ENCODE measurements around the gene PLLP. TPM values are rescaled to one million over a fixed set of nuclear protein-coding genes. Genes with fewer than 3 reads are reported as not detected.
A peak's percentile ranks its signal among the peaks of the same experiment; 100 is the strongest.

Gene PLLP
- total RNA-seq, 1 donor from 2014 or later: 9.3 TPM

DNA sequence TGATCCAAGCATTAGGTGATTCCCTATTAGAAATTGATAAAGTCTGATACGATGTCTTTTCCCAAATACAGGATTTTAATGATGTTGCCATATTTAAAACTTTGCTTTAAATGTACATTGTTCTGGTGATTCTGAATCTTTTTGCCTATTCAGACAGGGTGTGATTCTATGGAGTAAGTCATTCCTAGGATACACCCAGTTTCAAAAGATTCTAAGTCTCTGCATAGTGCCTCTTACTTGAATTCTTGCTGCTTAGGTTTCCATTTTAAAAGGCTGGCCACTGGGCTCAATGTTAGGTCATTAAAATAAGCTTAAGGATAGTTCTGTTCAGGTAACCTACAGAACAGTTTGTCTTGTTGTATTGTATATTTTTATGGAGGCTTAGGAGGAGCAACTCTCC, 61.4 kb downstream of the PLLP start:
- ATAC-seq: no peak

DNA sequence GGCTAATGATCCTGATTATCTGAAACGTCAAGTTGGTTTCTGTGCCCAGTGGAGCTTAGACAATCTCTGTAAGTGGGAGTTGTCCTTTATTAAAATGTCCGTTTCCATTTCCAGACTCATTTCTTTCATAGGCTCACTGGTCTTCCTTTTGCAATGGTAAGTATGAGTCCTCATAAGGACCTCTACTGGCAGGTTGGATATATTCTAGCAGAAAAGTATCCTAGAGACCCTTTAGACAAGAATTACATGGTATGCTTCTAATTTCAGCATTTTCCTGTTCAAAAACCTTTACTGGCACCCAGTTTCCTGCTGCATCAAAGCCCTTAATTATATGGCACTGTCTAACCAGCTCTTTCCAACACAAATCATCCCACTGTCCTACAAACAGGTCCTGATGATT, 67.5 kb downstream of the PLLP start:
- no peak for ATAC-seq

DNA sequence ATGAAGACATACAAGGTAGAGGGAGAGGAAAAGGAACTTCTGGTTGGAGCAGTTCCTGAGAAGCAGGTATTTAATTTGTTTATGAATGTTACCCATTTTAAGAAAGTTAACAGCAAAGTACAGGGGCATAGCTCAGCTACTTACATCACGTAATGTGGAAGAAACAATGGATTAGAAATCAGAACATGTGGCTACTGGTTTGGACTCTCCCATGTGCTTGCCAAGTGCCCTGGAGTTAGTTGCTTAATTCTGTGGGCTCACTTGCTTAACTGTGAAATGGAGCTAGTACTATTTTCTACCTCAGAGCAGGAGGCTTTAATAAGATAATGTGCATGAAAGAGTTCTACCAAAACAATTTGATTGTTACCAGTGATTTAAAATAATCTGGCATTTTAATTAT, 71.0 kb downstream of the PLLP start:
- ATAC-seq: peak; percentile 96

DNA sequence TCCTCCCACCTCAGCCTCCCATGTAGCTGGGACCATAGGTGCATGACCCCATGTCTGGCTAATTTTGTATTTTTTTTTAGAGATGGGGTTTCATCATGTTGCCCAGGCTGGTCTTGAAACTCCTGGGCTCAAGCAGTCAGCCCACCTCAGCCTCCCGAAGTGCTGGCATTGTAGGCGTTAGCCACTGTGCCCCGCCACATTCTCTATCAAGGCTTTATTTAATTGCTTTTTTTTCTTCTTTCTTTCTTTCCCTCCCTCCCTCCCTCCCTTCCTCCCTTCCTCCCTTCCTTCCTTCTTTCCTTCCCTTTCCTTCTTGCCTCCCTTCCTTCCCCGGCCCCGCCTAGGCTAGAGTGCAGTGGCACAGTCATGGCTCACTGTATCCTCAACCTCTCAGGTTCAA, 74.7 kb downstream of the PLLP start:
- ATAC-seq: no peak

DNA sequence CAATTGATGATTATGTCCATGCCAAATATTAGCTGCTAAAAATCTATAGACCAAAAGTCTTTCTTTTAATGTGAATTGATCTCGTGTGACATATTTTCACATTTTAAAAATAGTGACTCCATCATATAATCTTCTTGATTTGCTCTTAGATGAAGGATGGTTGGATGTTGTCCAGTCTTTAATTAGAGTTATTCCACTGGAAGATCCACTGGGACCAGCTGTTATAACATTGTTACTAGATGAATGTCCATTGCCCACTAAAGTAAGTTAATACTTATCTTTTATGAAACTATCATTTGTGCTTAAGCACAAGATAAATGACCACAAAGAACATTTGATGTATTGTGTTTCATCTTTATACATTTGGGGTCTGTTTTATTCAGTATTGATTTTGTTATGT, 75.5 kb downstream of the PLLP start:
- ATAC-seq: no peak

Other genes starting within 250 kb of the PLLP start
- gene CPNE2, start 192.1 kb downstream of the PLLP start, total RNA-seq: 14.2 TPM
- 63.1 TPM for gene PSME3IP1, start 98.6 kb downstream of the PLLP start, total RNA-seq
- 20.4 TPM for gene RSPRY1, start 98.3 kb downstream of the PLLP start, total RNA-seq
- gene ARL2BP, start 39.4 kb downstream of the PLLP start, total RNA-seq: 43.4 TPM
- 0.20 TPM for gene CCL22, start 74.1 kb upstream of the PLLP start, total RNA-seq
- 3.7 TPM for gene CX3CL1, start 87.8 kb upstream of the PLLP start, total RNA-seq
- 1.6 TPM for gene CCL17, start 120.1 kb upstream of the PLLP start, total RNA-seq
- 52.4 TPM for gene CIAPIN1, start 162.7 kb upstream of the PLLP start, total RNA-seq
- gene COQ9, start 162.8 kb upstream of the PLLP start, total RNA-seq: 44.6 TPM
- 32.0 TPM for gene POLR2C, start 178.0 kb upstream of the PLLP start, total RNA-seq
- gene DOK4, start 201.8 kb upstream of the PLLP start, total RNA-seq: 25.0 TPM